Body of pancreas (tissue), 4 donors: ENCODE results near the gene DTNA.

Source experiments
- POLR2A ChIP-seq, 3 donors: fragments of 450-650 bp; IDR thresholded peaks; one replicate each; pipeline ENCODE4 v1.6.1; 2016; ENCODE audit warnings: antibody characterized with exemption in 3 of 3, mild to moderate bottlenecking in 2 of 3
- TF ChIP-seq, protein P1 (sequence below), 7 experiments: fragments of 450-650 bp in 4 of 7; fragments of 200-600 bp in 3 of 7; sonication (generic) in 3 of 7; IDR thresholded peaks; one replicate each; pipeline ENCODE4 v1.5.1; 2016 to 2019; ENCODE audit warnings: antibody characterized with exemption in 7 of 7

- TF ChIP-seq, protein P1, sequence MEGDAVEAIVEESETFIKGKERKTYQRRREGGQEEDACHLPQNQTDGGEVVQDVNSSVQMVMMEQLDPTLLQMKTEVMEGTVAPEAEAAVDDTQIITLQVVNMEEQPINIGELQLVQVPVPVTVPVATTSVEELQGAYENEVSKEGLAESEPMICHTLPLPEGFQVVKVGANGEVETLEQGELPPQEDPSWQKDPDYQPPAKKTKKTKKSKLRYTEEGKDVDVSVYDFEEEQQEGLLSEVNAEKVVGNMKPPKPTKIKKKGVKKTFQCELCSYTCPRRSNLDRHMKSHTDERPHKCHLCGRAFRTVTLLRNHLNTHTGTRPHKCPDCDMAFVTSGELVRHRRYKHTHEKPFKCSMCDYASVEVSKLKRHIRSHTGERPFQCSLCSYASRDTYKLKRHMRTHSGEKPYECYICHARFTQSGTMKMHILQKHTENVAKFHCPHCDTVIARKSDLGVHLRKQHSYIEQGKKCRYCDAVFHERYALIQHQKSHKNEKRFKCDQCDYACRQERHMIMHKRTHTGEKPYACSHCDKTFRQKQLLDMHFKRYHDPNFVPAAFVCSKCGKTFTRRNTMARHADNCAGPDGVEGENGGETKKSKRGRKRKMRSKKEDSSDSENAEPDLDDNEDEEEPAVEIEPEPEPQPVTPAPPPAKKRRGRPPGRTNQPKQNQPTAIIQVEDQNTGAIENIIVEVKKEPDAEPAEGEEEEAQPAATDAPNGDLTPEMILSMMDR (IDR thresholded peaks at IDR 0.05): no peak
- no peak for TF ChIP-seq POLR2A (IDR thresholded peaks at IDR 0.05)
Observed at GRCh38 chr18:34775461-34775860, 65.4 kb downstream of the DTNA start.
